Activated CD4-positive, alpha-beta T cell treated with anti-CD3 and anti-CD28 coated beads, Interleukin-2, amount 10 ng/mL, durations not matched to agents 7 days and 5 days (primary cell): Measurements from ENCODE around the gene INPP5F. TPM values are rescaled to one million over a fixed set of nuclear protein-coding genes. Genes with fewer than 3 reads are reported as not detected.

Experiments
- CTCF ChIA-PET: fragments of 350-600 bp; sonication (Branson Sonifier 250); formaldehyde crosslinking; loops from one replicate; lab custom pipeline; 2021; ENCODE audit warnings: antibody characterized with exemption; lab: Charles Lee
- POLR2A ChIA-PET: fragments of 350-600 bp; sonication (Branson Sonifier 250); formaldehyde crosslinking; loops from one replicate; lab custom pipeline; 2021; ENCODE audit warnings: antibody characterized with exemption; lab: Charles Lee
- DNase-seq: peaks from one replicate; pipeline ENCODE4 v3.0.0-alpha.2; 2020
- H3K27ac Mint-ChIP-seq: one replicate; pipeline ENCODE4 v1.8.0; 2021; ENCODE audit warnings: mild to moderate bottlenecking, moderate library complexity, mixed read lengths
- H3K27me3 Mint-ChIP-seq: one replicate; pipeline ENCODE4 v1.8.0; 2021; ENCODE audit warnings: mixed read lengths
- H3K36me3 Mint-ChIP-seq: one replicate; pipeline ENCODE4 v1.8.0; 2021; ENCODE audit warnings: low read depth, mixed read lengths
- H3K4me1 Mint-ChIP-seq: one replicate; pipeline ENCODE4 v1.8.0; 2021; ENCODE audit warnings: mixed read lengths
- H3K4me3 Mint-ChIP-seq: one replicate; pipeline ENCODE4 v1.8.0; 2021; ENCODE audit warnings: mild to moderate bottlenecking, moderate library complexity, mixed read lengths
- H3K9me3 Mint-ChIP-seq: one replicate; pipeline ENCODE4 v1.8.0; 2021; ENCODE audit warnings: mixed read lengths
- total RNA-seq, 2 experiments: library from RNA; stranded (reverse); gene quantifications; one replicate each; pipeline ENCODE4 v1.2.3, GENCODE V29; 2021

INPP5F gene
- total RNA-seq, 2 experiments from 2014 or later, result 11.1 to 12.3 TPM

DNA sequence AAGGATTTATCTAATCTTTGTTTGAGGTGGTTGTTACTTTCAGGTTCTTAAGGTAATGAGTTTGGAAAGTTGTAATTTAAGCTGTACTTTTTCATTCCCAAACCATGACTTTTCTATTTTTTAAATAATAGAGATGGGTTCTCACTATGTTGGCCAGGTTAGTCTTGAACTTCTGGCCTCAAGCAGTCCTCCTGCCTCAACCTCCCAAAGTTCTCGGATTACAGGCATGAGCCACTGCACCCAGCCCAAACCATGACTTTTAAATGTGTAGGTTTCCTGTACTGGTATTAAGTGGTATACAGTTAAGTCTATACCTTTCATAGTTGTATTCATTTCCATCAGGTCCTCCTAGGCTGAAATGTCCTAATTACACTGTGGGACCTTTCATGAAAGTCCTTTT lies 10.4 kb downstream of the INPP5F start:
- H3K27me3 Mint-ChIP-seq, result no peaks in the 10 kb centered on the region
- CTCF ChIA-PET, result interaction anchor here (2.9 to 3.6 kb wide), 2 partner anchors 10 to 15 kb away, joined by 11 to 16 read pairs; partner anchors contain the start of gene INPP5F
- H3K4me1 Mint-ChIP-seq, result peaks cover 22% of the 10 kb centered on the region
- no peak overlapping the region for H3K4me3 Mint-ChIP-seq
- H3K36me3 Mint-ChIP-seq, result no peaks in the 10 kb centered on the region
- POLR2A ChIA-PET, result no interaction called here
- H3K27ac Mint-ChIP-seq, result no peak overlapping the region
- DNase-seq, result no peak
- H3K9me3 Mint-ChIP-seq, result no peaks in the 10 kb centered on the region

DNA sequence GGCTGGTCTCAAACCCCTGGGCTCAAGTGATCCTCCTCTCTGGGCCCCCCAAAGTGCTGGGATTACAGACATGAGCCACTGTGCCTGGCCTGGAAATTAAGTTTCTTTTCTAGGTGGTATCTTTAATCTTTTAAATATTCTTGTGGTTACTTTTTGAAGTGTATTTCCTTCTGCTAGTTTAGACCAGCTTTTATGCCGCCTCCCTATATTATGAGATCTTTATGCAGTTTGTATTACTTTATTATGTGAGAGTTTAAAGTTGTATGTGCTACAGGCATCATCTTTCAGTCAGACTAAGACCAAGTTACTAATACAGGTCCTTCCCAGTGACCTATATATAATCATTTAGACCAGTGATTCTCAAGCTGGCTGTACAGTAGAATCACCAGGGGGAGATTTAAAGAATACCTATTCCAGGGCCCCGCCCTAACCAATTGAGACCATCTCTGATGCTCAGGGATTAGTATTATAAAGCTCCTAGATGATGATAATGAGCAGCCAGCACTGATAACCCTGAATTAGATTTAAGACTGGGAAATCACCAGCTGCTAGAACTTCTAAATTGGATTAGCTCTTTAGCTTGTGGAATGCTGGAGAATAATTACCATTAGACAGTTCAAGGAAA lies 11.3 kb downstream of the INPP5F start:
- no peak overlapping the region for H3K4me3 Mint-ChIP-seq
- peaks cover 22% of the 10 kb centered on the region for H3K4me1 Mint-ChIP-seq
- H3K27me3 Mint-ChIP-seq, result no peaks in the 10 kb centered on the region
- POLR2A ChIA-PET, result no interaction called here
- DNase-seq, result no peak
- H3K36me3 Mint-ChIP-seq, result no peaks in the 10 kb centered on the region
- H3K27ac Mint-ChIP-seq, result no peak overlapping the region
- H3K9me3 Mint-ChIP-seq, result no peaks in the 10 kb centered on the region
- CTCF ChIA-PET, result interaction anchor here (0.7 to 3.6 kb wide), 5 partner anchors 9 to 33 kb away, joined by 3 to 16 read pairs (median 5); partner anchors contain the start of gene INPP5F

DNA sequence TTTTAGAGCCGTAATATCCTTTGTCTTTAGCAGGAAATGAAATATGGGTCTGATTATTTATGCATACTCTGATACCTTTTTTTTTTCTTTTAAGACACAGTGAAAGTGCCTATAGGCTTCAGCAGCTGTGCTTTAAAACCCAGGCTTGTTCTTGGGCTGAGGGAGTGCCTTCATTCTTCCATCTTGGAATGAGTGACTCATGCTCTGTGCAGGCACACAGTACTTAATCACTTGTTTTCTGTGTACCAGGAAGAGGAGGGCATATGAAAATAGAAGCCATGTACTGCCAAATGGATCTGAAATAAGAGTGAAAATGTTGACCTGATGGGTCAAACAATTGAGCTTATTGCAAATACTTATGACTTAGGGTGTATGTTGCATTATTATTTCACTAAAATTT lies 12.0 kb downstream of the INPP5F start:
- H3K9me3 Mint-ChIP-seq, result no peaks in the 10 kb centered on the region
- H3K27me3 Mint-ChIP-seq, result no peaks in the 10 kb centered on the region
- DNase-seq, result no peak
- peaks cover 22% of the 10 kb centered on the region for H3K4me1 Mint-ChIP-seq
- H3K27ac Mint-ChIP-seq, result no peak overlapping the region
- no peak overlapping the region for H3K4me3 Mint-ChIP-seq
- ChIA-PET CTCF (interaction anchor here (0.7 to 3.6 kb wide), 4 partner anchors 9 to 34 kb away, joined by 3 to 16 read pairs (median 4); no protein-coding TSS in a partner anchor), POLR2A (no interaction called here)
- no peaks in the 10 kb centered on the region for H3K36me3 Mint-ChIP-seq

DNA sequence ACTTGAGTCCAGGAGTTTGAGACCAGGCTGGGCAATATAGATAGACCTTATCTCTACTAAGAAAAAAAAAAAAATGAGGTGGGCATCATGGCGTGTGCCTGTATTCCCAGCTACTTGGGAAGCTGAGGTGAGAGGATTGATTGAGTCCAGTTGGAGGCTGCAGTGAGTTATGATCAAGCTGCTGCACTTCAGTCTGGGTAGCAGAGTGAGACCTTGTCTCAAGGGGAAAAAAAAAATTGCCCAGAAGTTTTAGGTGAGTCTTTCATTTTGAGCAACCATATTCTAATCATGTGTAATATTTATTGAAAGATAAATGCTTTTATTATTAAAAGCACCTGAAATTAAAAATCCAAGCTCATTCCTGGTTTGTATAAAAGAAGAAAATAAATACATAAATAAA lies 13.1 kb downstream of the INPP5F start:
- H3K27ac Mint-ChIP-seq, result no peak overlapping the region

DNA sequence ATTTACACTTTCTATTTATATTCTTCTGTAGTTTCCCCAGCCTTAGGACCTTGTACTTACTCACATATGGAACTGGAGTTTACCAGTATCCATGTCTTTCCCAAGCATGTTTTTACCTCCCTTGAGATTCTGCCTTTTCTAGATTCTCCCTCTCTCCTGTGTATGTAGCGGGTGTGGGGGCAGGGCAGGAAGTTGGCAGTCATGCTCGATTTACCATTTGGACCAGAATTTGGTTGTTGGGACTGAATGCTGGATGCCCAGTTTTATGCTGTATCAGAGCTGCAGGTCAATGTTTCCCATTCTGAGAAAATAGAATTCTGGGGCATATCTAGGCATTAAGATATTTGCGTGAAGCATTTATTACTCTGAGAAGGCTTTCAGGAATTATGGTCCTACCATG lies 14.2 kb downstream of the INPP5F start:
- no peak overlapping the region for H3K4me3 Mint-ChIP-seq
- H3K27me3 Mint-ChIP-seq, result no peaks in the 10 kb centered on the region
- ChIA-PET POLR2A (no interaction called here), CTCF (no interaction called here)
- no peaks in the 10 kb centered on the region for H3K36me3 Mint-ChIP-seq
- peaks cover 28% of the 10 kb centered on the region for H3K4me1 Mint-ChIP-seq
- H3K27ac Mint-ChIP-seq, result no peak overlapping the region
- DNase-seq, result no peak
- no peaks in the 10 kb centered on the region for H3K9me3 Mint-ChIP-seq

More for the DNA sequence above, 13.1 kb downstream of the INPP5F start:
- H3K27me3 Mint-ChIP-seq, result no peaks in the 10 kb centered on the region
- no peaks in the 10 kb centered on the region for H3K9me3 Mint-ChIP-seq
- CTCF ChIA-PET, result interaction anchor here (0.6 to 0.7 kb wide), 2 partner anchors 144 to 213 kb away, joined by 4 read pairs; no protein-coding TSS in a partner anchor
- no peaks in the 10 kb centered on the region for H3K36me3 Mint-ChIP-seq
- no peak for DNase-seq
- no peak overlapping the region for H3K4me3 Mint-ChIP-seq
- POLR2A ChIA-PET, result no interaction called here
- H3K4me1 Mint-ChIP-seq, result peaks cover 26% of the 10 kb centered on the region

DNA sequence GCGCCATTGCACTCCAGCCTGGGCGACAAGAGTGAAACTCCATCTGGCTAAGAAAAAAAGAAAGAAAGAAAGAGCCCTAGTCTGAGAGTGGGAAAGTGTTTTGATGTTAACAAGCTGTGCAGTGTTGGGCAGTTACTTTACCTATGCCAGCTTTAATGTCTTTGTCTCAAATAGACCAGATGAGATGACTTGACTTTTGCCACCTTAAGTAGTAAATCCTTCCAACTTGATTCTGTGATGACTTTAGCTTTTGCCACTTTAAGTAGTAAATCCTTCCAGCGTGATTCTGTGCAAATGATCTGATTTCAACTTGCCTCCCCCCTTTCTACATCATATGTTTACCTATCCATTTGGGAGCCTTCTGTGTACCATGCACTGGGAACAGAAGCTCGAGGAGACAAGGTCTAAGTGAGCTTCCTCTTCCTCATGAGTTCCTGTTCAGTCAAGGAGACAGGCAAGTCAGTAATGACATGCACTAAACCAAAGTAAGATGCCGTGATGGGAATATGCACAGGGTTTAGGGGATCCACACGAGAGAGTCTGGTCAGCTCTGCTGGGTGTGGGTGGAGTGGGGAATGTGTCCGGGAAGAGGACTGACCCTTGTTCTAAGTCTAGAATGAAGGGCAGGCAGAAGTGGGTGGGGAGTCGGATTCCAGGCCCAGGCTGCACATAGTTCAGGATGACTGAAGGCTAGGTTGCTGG lies 17.2 kb downstream of the INPP5F start:
- Mint-ChIP-seq H3K27ac (peak overlapping the region; percentile 20), H3K36me3 (peaks cover 3% of the 10 kb centered on the region), H3K9me3 (no peaks in the 10 kb centered on the region), H3K27me3 (no peaks in the 10 kb centered on the region), H3K4me1 (peaks cover 18% of the 10 kb centered on the region), H3K4me3 (no peak overlapping the region)
- POLR2A ChIA-PET, result no interaction called here
- no peak for DNase-seq
- CTCF ChIA-PET, result interaction anchor here (1.0 to 1.7 kb wide), 3 partner anchors 18 to 87 kb away, joined by 3 to 5 read pairs (median 4); partner anchors contain the start of gene INPP5F

DNA sequence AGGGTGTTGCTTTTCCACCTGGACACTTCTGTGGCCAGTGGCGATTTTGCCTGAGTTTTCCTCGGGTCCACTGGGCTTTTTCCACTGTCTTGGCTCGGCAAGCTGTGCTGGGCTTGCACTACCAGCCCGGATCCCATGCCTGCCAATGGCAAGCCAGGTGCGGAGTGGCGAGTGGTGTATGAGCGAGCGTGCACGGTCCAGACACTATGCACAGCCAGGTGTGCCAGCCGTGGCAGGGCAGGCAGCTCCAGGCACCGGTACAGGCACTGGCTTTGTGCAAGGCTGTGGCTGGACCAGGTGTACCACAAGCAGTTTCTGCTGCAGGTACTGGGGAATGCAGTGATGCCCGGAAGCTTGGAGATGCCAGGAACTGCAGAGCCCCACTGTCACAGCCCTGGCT lies 22.1 kb downstream of the INPP5F start:
- CTCF ChIA-PET, result no interaction called here
- H3K4me3 Mint-ChIP-seq, result no peak overlapping the region
- POLR2A ChIA-PET, result no interaction called here
- H3K36me3 Mint-ChIP-seq, result peaks cover 3% of the 10 kb centered on the region
- H3K27ac Mint-ChIP-seq, result no peak overlapping the region
- H3K9me3 Mint-ChIP-seq, result no peaks in the 10 kb centered on the region
- H3K4me1 Mint-ChIP-seq, result peaks cover 22% of the 10 kb centered on the region
- H3K27me3 Mint-ChIP-seq, result no peaks in the 10 kb centered on the region
- no peak for DNase-seq

DNA sequence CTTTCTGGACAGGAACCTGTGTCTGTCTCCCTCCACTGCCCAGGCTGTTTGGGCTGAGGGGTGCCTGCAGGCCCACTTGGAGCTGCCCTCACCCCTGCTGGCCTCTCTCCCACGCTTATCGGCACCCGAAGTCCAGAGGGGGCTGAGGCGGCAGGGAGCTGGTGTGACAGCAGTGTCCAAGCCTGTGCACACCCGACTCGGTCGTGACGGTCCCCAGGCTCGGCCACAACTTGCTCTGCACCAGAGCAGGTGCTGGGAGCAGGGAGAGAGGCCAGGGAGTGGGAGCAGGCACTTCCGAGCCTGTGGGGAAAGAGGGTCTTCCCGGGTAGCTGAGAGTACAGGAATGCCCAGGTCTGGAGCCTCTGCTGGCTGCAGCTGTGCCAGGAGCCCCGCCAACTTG lies 23.0 kb downstream of the INPP5F start:
- H3K4me3 Mint-ChIP-seq, result no peak overlapping the region
- H3K4me1 Mint-ChIP-seq, result peaks cover 18% of the 10 kb centered on the region
- CTCF ChIA-PET, result interaction anchor here (0.5 to 1.0 kb wide), 2 partner anchors 24 to 69 kb away, joined by 3 read pairs; no protein-coding TSS in a partner anchor
- H3K27me3 Mint-ChIP-seq, result no peaks in the 10 kb centered on the region
- no peak for DNase-seq
- no peak overlapping the region for H3K27ac Mint-ChIP-seq
- H3K9me3 Mint-ChIP-seq, result no peaks in the 10 kb centered on the region
- H3K36me3 Mint-ChIP-seq, result peaks cover 3% of the 10 kb centered on the region
- POLR2A ChIA-PET, result no interaction called here

DNA sequence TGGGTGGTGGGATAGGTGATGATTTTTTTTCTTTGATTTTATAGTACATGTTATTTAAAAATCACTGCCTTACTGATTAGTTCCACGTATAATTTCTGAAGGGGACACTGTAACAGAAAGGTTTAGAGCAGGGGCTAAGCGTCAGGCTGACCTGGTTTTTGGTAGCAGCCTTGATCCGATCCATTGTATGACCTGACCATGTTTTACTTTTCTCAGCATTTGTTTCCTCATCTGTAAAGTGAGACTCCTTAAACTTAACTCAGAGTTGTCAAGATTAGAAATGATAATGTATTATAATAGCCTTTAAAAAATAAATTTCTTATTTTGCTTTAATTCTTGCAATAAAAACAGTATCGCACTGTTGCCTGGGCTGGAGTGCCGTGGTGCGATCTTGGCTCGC lies 23.6 kb downstream of the INPP5F start:
- no peak for DNase-seq
- ChIA-PET POLR2A (no interaction called here), CTCF (interaction anchor here (0.5 to 1.0 kb wide), 2 partner anchors 23 to 70 kb away, joined by 3 read pairs; no protein-coding TSS in a partner anchor)
- peaks cover 3% of the 10 kb centered on the region for H3K36me3 Mint-ChIP-seq
- no peaks in the 10 kb centered on the region for H3K27me3 Mint-ChIP-seq
- H3K27ac Mint-ChIP-seq, result no peak overlapping the region
- H3K4me1 Mint-ChIP-seq, result peaks cover 13% of the 10 kb centered on the region
- H3K9me3 Mint-ChIP-seq, result no peaks in the 10 kb centered on the region
- H3K4me3 Mint-ChIP-seq, result no peak overlapping the region

DNA sequence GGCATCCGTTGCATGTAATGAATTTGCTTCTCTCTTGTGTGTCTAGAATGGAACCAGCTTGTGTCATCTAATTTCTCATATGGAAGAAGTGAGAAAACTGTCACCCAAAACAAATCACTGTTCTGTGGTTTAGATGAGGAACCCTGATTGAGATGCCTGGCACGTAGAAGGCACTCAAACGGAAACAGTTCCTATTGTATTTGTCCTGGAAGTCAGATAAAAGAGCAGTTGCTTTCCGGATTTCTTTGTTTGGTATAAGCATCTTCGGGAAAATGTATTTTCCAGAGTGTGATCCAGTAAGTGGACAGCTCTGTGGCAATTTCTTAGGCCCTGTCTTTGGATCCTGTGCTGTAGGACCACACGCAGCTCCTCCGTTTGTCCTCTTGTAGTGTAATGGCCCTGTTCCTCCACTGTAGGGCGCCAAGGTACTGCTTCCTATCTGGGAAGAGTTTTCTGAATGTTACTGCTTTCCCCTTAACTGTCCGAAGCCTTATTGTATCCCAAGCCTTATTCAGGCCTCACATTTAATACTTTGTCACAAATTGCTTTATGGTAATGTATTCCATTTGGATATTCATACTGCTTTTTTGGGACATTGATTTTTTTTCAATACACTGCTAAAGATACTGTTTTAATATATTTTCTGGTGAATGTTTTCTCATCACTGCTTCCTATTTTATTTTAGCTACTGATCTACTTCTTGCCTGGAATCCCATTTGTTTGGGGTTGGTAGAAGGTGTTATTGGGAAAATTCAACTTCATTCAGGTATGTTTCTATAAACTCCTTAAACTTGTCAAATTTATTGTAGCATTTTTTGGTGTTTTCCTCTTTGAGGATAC lies 24.8 kb downstream of the INPP5F start:
- no peaks in the 10 kb centered on the region for H3K36me3 Mint-ChIP-seq
- no peak overlapping the region for H3K27ac Mint-ChIP-seq
- POLR2A ChIA-PET, result interaction anchor here (0.7 kb wide), 1 partner anchor 22 kb away, joined by 3 read pairs; no protein-coding TSS in a partner anchor
- CTCF ChIA-PET, result interaction anchor here (0.6 to 2.7 kb wide), 13 partner anchors 9 to 142 kb away, joined by 3 to 16 read pairs (median 4); partner anchors contain the start of gene MCMBP
- H3K9me3 Mint-ChIP-seq, result no peaks in the 10 kb centered on the region
- H3K27me3 Mint-ChIP-seq, result no peaks in the 10 kb centered on the region
- peaks cover 9% of the 10 kb centered on the region for H3K4me1 Mint-ChIP-seq
- H3K4me3 Mint-ChIP-seq, result no peak overlapping the region
- peak; percentile 70 for DNase-seq

DNA sequence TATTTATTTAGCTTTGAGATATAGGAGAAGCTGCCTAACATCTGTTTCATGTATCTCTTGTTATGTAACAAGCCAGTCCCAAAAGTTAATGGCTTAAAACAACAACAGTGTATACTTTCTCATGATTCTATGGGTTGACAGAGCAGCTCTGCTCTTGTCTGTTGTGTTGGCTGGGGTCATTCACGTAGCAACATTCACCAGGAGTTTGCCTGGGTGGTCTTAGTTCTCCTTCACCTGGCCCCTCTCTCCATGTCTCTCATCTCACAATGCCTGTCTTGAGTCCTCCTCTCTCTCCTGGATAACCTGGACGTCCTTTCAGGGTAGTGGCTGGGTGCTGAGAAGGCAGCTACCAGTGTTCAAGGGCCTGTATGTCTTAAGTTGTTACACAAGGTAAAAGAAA lies 27.5 kb downstream of the INPP5F start:
- no peak overlapping the region for H3K27ac Mint-ChIP-seq
- no peaks in the 10 kb centered on the region for H3K9me3 Mint-ChIP-seq
- ChIA-PET POLR2A (no interaction called here), CTCF (no interaction called here)
- H3K36me3 Mint-ChIP-seq, result peaks cover 4% of the 10 kb centered on the region
- H3K4me3 Mint-ChIP-seq, result no peak overlapping the region
- DNase-seq, result no peak
- H3K4me1 Mint-ChIP-seq, result peaks cover 9% of the 10 kb centered on the region
- no peaks in the 10 kb centered on the region for H3K27me3 Mint-ChIP-seq

DNA sequence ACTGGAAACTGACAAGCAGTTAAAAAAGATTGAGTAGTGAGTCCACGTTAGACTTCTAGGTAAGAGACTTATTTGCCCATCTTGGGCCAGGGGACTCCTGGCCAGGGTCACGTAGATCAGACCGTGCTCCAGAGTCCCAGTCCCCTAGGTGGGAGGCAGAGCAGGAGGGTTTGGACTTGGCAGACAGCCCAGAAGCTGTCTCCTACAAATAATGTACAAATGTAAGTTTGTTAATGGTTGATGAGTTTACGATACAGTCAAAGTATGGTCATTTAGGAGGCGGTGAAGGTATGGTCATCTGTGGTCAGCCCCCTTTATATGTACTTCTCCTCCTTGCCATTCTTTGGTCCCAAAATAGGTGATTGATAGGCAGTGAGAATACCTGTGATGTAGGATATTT lies 28.2 kb downstream of the INPP5F start:
- DNase-seq, result no peak
- H3K27ac Mint-ChIP-seq, result no peak overlapping the region
- peaks cover 9% of the 10 kb centered on the region for H3K4me1 Mint-ChIP-seq
- H3K27me3 Mint-ChIP-seq, result no peaks in the 10 kb centered on the region
- H3K9me3 Mint-ChIP-seq, result no peaks in the 10 kb centered on the region
- no peak overlapping the region for H3K4me3 Mint-ChIP-seq
- H3K36me3 Mint-ChIP-seq, result peaks cover 5% of the 10 kb centered on the region
- POLR2A ChIA-PET, result no interaction called here
- CTCF ChIA-PET, result no interaction called here
